ENCODE results near the gene DNAJB7. TPM values are rescaled to one million over a fixed set of nuclear protein-coding genes. Genes with fewer than 3 reads are reported as not detected.
"Not testable (repeated sequence)": the region's sequence is repeated elsewhere in the genome, so short reads cannot be mapped to it uniquely, and the experiment has no call there.

Gene DNAJB7
- total RNA-seq, 6 experiments from 2014 or later: not detected

DNA sequence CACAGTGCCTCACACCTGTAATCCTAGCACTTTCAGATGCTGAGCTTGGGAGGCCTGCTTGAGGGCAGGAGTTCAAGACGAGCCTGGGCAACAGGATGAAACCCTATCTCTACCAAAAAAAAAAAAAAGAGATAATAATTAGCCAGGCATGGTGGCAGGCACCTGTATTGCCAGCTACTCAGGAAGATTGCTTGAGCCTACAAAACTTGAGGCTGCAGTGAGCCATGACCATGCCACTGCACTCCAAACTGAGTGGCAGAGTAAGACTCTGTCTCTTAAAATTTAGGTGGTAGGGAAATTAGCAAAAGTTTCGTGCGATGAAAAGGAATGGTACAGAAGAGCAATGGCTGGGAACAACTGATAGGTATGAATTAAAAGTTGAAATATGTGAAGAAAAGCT lies 23.4 kb downstream of the DNAJB7 start:
- TF ChIP-seq, protein P1, sequence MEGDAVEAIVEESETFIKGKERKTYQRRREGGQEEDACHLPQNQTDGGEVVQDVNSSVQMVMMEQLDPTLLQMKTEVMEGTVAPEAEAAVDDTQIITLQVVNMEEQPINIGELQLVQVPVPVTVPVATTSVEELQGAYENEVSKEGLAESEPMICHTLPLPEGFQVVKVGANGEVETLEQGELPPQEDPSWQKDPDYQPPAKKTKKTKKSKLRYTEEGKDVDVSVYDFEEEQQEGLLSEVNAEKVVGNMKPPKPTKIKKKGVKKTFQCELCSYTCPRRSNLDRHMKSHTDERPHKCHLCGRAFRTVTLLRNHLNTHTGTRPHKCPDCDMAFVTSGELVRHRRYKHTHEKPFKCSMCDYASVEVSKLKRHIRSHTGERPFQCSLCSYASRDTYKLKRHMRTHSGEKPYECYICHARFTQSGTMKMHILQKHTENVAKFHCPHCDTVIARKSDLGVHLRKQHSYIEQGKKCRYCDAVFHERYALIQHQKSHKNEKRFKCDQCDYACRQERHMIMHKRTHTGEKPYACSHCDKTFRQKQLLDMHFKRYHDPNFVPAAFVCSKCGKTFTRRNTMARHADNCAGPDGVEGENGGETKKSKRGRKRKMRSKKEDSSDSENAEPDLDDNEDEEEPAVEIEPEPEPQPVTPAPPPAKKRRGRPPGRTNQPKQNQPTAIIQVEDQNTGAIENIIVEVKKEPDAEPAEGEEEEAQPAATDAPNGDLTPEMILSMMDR (IDR thresholded peaks at IDR 0.05): no peak
- no peak for TF ChIP-seq POLR2A (IDR thresholded peaks at IDR 0.05)
- no peaks in the 10 kb centered on the region for H3K27me3 ChIP-seq
- no peak for DNase-seq
- no peak overlapping the region for H3K27ac ChIP-seq
- intact Hi-C loops (cut with DNase I): no loop called here
- WGBS (ENCODE audit: insufficient coverage, low coverage, low lambda C conversion rate, missing lambda C conversion rate): 66% methylated on average over 3 of the region's 3 CpGs
- H3K4me3 ChIP-seq: no peak overlapping the region
- no peaks in the 10 kb centered on the region for H3K9me3 ChIP-seq
- ATAC-seq: no peak
- no peaks in the 10 kb centered on the region for H3K4me1 ChIP-seq
- H3K36me3 ChIP-seq: peaks cover 0 to 95% (median 40%) of the 10 kb centered on the region in 4 donors

DNA sequence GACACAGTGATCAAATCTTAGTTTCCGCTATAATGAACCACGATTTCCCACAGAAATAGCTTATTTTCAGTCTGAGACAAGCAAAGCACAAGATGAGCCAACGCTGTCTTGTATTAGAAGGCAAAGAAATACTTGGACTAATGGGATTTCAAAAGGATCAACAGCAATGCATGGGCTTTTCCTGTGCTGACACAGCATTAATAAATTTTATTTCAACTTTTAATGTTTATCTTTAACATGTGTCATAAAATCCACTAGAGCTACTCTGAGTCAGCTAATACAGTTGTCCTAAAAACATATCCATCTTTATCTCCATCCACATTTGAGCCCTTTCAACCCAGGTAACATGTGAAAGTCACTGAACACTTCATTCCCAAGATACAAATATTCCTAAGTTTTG lies 27.3 kb downstream of the DNAJB7 start:
- TF ChIP-seq, protein P1 (IDR thresholded peaks at IDR 0.05): no peak
- no peak for TF ChIP-seq POLR2A (IDR thresholded peaks at IDR 0.05)
- 96% methylated on average over 3 of the region's 3 CpGs for WGBS (ENCODE audit: insufficient coverage, low coverage, low lambda C conversion rate, missing lambda C conversion rate)
- DNase-seq (no peak), ATAC-seq (no peak)
- Histone ChIP-seq H3K27ac (no peak overlapping the region), H3K4me3 (no peak overlapping the region), H3K4me1 (peaks cover 0 to 14% (median 0%) of the 10 kb centered on the region in 4 donors), H3K36me3 (peaks cover 0 to 83% (median 34%) of the 10 kb centered on the region in 4 donors), H3K27me3 (no peaks in the 10 kb centered on the region), H3K9me3 (no peaks in the 10 kb centered on the region)
- intact Hi-C loops (cut with DNase I): no loop called here

DNA sequence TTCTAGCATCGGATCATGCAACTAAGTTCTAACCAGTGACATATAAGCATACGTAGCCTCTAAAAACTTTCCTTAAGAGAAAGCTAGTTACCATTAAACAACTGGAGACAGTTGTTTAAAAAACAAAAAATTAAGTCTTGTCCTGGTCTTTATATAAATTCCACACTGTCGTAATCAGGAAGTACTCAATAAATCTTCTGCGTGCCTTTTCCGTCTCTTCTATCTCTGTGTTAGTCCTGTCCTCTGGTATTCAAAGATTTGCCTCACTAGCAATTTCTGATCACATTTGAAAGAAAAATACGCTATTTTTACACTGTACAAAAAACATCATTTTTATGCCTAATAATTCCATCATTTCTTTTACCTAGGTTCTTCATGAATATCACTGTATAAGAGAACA lies 32.8 kb downstream of the DNAJB7 start:
- Histone ChIP-seq H3K27me3 (no peaks in the 10 kb centered on the region), H3K4me1 (peaks cover 0 to 30% (median 5%) of the 10 kb centered on the region in 4 donors), H3K27ac (no peak overlapping the region), H3K9me3 (no peaks in the 10 kb centered on the region), H3K4me3 (no peak overlapping the region), H3K36me3 (peaks cover 0 to 59% (median 23%) of the 10 kb centered on the region in 4 donors)
- DNase-seq (no peak), ATAC-seq (peak in 1 of 4 donors; percentile 33)
- intact Hi-C loops (cut with DNase I): no loop called here
- TF ChIP-seq, protein P1 (IDR thresholded peaks at IDR 0.05): no peak
- no peak for TF ChIP-seq POLR2A (IDR thresholded peaks at IDR 0.05)
- WGBS (ENCODE audit: insufficient coverage, low coverage, low lambda C conversion rate, missing lambda C conversion rate): 68% methylated on average over 6 of the region's 6 CpGs

GRCh38 chr22:40826984-40827741 lies 34.8 kb downstream of the DNAJB7 start:
- Histone ChIP-seq H3K36me3 (peaks cover 0 to 63% (median 20%) of the 10 kb centered on the region in 4 donors), H3K9me3 (no peaks in the 10 kb centered on the region), H3K4me3 (no peak overlapping the region), H3K4me1 (peaks cover 0 to 20% (median 5%) of the 10 kb centered on the region in 4 donors), H3K27me3 (no peaks in the 10 kb centered on the region), H3K27ac (peak overlapping the region in 2 of 3 donors; percentile 39 to 72)
- DNase-seq: peak; percentile 70 to 81 (median 80)
- intact Hi-C loops (cut with DNase I): no loop called here
- 37% methylated on average over 7 of the region's 7 CpGs for WGBS (ENCODE audit: insufficient coverage, low coverage, low lambda C conversion rate, missing lambda C conversion rate)
- TF ChIP-seq, protein P1 (IDR thresholded peaks at IDR 0.05): no peak
- no peak for TF ChIP-seq POLR2A (IDR thresholded peaks at IDR 0.05)
- ATAC-seq: peak; percentile 77 to 87 (median 81)

GRCh38 chr22:40826292-40826691 lies 35.6 kb downstream of the DNAJB7 start:
- H3K27me3 ChIP-seq; intact Hi-C loops (cut with DNase I); H3K4me3 ChIP-seq; DNase-seq; H3K9me3 ChIP-seq: not testable (repeated sequence)
- Histone ChIP-seq H3K4me1 (peaks cover 0 to 18% (median 5%) of the 10 kb centered on the region in 4 donors), H3K27ac (peak overlapping the region; percentile 20 to 72 (median 27)), H3K36me3 (peaks cover 0 to 54% (median 18%) of the 10 kb centered on the region in 4 donors)
- ATAC-seq: peak in 3 of 4 donors; percentile 24 to 50 (median 26)
- no CpG with 5 or more reads among the region's 2 CpGs for WGBS (ENCODE audit: insufficient coverage, low coverage, low lambda C conversion rate, missing lambda C conversion rate)
